IPS-11a (cell line): Measurements from ENCODE around the gene ADIPOR1.
A peak's percentile ranks its signal among the peaks of the same experiment; 100 is the strongest.
"Not testable (repeated sequence)": the region's sequence is repeated elsewhere in the genome, so short reads cannot be mapped to it uniquely, and the experiment has no call there.

ENCODE experiments used
- H3K4me3 ChIP-seq: one replicate; pipeline ENCODE4 v1.5.1; 2013; ENCODE audit warnings: low read depth, low read length, control low read depth

The ADIPOR1 gene

GRCh38 chr1:202957733-202958543 lies at the start of gene ADIPOR1:
Gene ADIPOR1, minus strand, starts transcription at chr1:202958312. Its CDS starts 7,242 bp downstream, at chr1:202951070.
- peak within 1 kb of the TSS; percentile 82 for H3K4me3 ChIP-seq

GRCh38 chr1:203006948-203007871 lies 49.1 kb upstream of the ADIPOR1 start, which contains the start of gene TMEM183A:
Gene TMEM183A, plus strand, starts transcription at chr1:203007374. Its CDS starts 92 bp downstream, at chr1:203007466.
- H3K4me3 ChIP-seq: peak within 1 kb of the TSS; percentile 99

- not testable (repeated sequence) for H3K4me3 ChIP-seq
Measured at GRCh38 chr1:203005395-203006142, 47.5 kb upstream of the ADIPOR1 start.

GRCh38 chr1:203002951-203003350 lies 44.8 kb upstream of the ADIPOR1 start:
- H3K4me3 ChIP-seq: no peak overlapping the region

GRCh38 chr1:203001986-203002385 lies 43.9 kb upstream of the ADIPOR1 start:
- H3K4me3 ChIP-seq: no peak overlapping the region

- H3K4me3 ChIP-seq: no peak overlapping the region
Measured at GRCh38 chr1:203000217-203000944, 42.3 kb upstream of the ADIPOR1 start.

- no peak overlapping the region for H3K4me3 ChIP-seq
Measured at GRCh38 chr1:202998836-202999750, 41.0 kb upstream of the ADIPOR1 start.

GRCh38 chr1:202994756-202995155 lies 36.6 kb upstream of the ADIPOR1 start:
- H3K4me3 ChIP-seq: no peak overlapping the region

- no peak overlapping the region for H3K4me3 ChIP-seq
Measured at GRCh38 chr1:202991112-202991511, 33.0 kb upstream of the ADIPOR1 start.

- no peak overlapping the region for H3K4me3 ChIP-seq
Measured at GRCh38 chr1:202989879-202990278, 31.8 kb upstream of the ADIPOR1 start.

- no peak overlapping the region for H3K4me3 ChIP-seq
Measured at GRCh38 chr1:202987922-202988583, 29.9 kb upstream of the ADIPOR1 start.

- no peak overlapping the region for H3K4me3 ChIP-seq
Measured at GRCh38 chr1:202987255-202987654, 29.1 kb upstream of the ADIPOR1 start.

GRCh38 chr1:202986120-202986519 lies 28.0 kb upstream of the ADIPOR1 start:
- not testable (repeated sequence) for H3K4me3 ChIP-seq

- H3K4me3 ChIP-seq: no peak overlapping the region
Measured at GRCh38 chr1:202982715-202983430, 24.8 kb upstream of the ADIPOR1 start.

- H3K4me3 ChIP-seq: no peak overlapping the region
Measured at GRCh38 chr1:202981939-202982338, 23.8 kb upstream of the ADIPOR1 start.

- no peak overlapping the region for H3K4me3 ChIP-seq
Measured at GRCh38 chr1:202979459-202979858, 21.3 kb upstream of the ADIPOR1 start.

GRCh38 chr1:202976633-202977032 lies 18.5 kb upstream of the ADIPOR1 start:
- no peak overlapping the region for H3K4me3 ChIP-seq

GRCh38 chr1:202974856-202975255 lies 16.7 kb upstream of the ADIPOR1 start:
- no peak overlapping the region for H3K4me3 ChIP-seq
